ENCODE results near the gene PEAK3.

Gene PEAK3

DNA sequence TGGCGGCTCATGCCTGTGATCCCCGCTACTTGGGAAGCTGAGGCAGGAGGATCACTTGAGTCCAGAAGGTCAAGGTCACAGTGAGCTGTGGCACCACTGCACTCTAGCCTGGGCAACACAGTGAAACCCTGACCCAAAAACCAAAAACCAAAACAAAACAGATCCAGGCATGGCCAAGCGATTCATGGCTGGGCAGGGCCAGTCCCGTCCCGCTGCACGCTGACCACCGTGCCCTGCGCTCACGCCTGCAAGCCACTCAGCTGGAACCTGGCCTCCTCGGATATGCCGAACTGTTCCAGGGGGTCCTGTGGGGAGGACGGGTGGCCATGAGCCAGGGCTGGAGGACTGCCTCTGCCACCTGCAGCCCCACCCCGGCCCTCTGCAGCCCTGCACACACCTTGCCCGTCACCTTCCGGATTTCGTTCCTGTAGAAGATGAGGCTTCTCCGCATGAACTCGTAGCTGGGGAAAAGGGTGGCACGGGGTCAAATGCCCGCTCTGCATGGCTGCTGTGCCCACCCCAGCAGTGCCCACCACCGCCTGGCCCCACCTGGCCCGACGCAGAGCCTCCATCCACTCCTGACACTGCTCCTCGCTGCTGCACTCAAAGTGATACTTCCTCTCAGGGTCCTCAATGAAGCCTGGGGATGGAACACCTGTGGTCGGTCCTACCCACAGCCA is 48.2 kb downstream of the PEAK3 start:
- TF ChIP-seq SPI1 (IDR thresholded peaks at IDR 0.05; ENCODE audit: low read depth, low read length): no peak
- TF ChIP-seq PAX5 (IDR thresholded peaks at IDR 0.05; ENCODE audit: insufficient read depth, low read length, severe bottlenecking): no peak
- peak; percentile 7; the same call in 1 of the 2 replicates for TF ChIP-seq POLR2A (IDR thresholded peaks at IDR 0.05; ENCODE audit: low read depth, low read length)
- TF ChIP-seq POLR2AphosphoS5 (IDR thresholded peaks at IDR 0.05; ENCODE audit: low read depth, low read length): no peak
- TF ChIP-seq POU2F2 (IDR thresholded peaks at IDR 0.05; ENCODE audit: low read depth, low read length): no peak
- no peak for TF ChIP-seq TAF1 (IDR thresholded peaks at IDR 0.05; ENCODE audit: low read depth, low read length)
- peak; percentile 43 for FAIRE-seq
- no peak for DNase-seq (ENCODE audit: insufficient read length, low spot score)

DNA sequence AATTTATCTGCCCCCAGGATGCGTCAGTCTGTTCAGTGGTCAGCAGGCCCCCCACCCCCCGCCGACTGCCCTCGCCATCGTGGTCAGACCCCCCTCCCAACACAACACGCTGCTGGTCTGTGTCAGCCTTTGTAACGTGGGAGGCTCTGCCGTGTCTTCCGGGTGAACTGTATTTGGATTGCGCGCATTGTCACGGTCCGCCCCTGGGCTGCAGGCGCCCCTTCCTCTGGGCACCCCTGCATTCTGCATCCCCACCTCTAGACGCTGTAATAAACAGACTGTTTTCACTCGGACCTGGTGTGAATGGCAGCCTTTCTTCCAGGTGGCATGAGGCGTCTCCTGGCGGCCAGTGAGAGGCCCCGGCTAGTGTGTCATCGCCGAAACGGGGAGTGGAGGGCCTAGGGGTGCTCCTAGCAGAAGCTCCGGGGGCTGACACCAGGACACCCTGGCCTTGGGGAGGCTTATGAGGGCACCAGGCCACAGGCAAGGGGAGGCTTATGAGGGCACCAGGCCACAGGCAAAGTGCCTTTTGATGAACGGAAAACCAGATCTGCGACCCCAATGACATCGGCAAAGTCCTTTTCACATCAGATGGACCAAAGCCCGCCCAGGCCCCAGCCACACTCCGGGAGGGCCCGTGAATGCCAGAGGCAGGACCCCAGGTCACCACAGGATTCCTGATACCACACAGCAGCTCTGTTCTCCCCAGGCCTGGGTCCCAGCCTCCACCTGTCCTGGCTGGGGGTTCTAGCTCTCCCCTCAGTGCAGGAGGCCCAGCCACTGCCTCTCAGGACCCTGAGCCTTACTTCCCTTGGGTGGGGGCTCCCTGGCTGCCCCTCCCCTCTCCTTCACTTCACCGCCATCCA is 49.5 kb downstream of the PEAK3 start:
- no peak for TF ChIP-seq PAX5 (IDR thresholded peaks at IDR 0.05; ENCODE audit: insufficient read depth, low read length, severe bottlenecking)
- TF ChIP-seq SPI1 (IDR thresholded peaks at IDR 0.05; ENCODE audit: low read depth, low read length): no peak
- no peak for TF ChIP-seq POU2F2 (IDR thresholded peaks at IDR 0.05; ENCODE audit: low read depth, low read length)
- TF ChIP-seq TAF1 (IDR thresholded peaks at IDR 0.05; ENCODE audit: low read depth, low read length): no peak
- TF ChIP-seq POLR2AphosphoS5 (IDR thresholded peaks at IDR 0.05; ENCODE audit: low read depth, low read length): no peak
- no peak for TF ChIP-seq POLR2A (IDR thresholded peaks at IDR 0.05; ENCODE audit: low read depth, low read length)
- FAIRE-seq (no peak), DNase-seq (ENCODE audit: insufficient read length, low spot score) (no peak)

- FAIRE-seq: peak; percentile 28
- no peak for TF ChIP-seq PAX5 (IDR thresholded peaks at IDR 0.05; ENCODE audit: insufficient read depth, low read length, severe bottlenecking)
- peak; percentile 61 for TF ChIP-seq POLR2A (IDR thresholded peaks at IDR 0.05; ENCODE audit: low read depth, low read length)
- DNase-seq (ENCODE audit: insufficient read length, low spot score): no peak
These were observed 50.3 kb downstream of the PEAK3 start for GRCh38 chr19:2231621-2232221.

DNA sequence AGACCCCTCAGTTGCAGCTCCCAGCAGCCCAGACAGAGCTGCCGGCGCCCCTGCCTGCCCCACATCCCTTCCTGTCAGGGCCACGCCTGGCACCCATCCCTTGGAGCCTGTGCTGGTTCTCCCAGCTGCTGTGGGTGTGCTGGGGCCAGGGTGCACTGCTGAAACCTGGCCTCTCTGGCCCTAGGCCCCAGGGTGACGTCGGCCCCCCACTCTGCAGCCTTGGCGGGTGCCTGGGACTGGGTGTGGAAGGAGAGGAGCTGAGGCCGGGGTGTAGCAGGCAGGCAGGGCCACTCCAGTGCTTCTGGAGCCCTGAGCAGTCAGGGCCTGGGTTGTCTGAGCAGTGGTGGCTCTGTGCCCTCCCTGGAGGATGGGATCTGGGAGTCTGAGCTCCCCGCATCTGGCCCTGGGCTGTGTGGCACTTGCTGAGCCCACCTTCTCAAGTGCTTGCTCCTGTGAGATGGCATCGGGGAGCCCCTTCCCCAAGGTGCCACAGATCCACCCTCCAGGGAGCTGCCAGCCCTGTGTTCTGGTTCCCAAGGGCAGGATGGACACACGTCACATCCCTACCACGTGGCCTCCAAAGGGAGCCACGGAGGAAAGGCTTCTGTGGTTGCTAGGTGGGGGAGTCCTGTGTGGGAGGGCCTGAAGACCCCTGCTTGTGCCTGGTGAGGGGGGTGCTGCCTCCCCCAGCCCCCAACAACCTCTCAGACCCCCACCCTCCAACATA is 51.0 kb downstream of the PEAK3 start:
- TF ChIP-seq POU2F2 (IDR thresholded peaks at IDR 0.05; ENCODE audit: low read depth, low read length): no peak
- peak; percentile 18 for TF ChIP-seq POLR2AphosphoS5 (IDR thresholded peaks at IDR 0.05; ENCODE audit: low read depth, low read length)
- no peak for TF ChIP-seq SPI1 (IDR thresholded peaks at IDR 0.05; ENCODE audit: low read depth, low read length)
- FAIRE-seq: no peak
- no peak for DNase-seq (ENCODE audit: insufficient read length, low spot score)

GRCh38 chr19:2230033-2230531 is 51.9 kb downstream of the PEAK3 start:
- FAIRE-seq: no peak
- TF ChIP-seq POLR2AphosphoS5 (IDR thresholded peaks at IDR 0.05; ENCODE audit: low read depth, low read length) (no peak; the same call in 1 of the 2 replicates), TAF1 (IDR thresholded peaks at IDR 0.05; ENCODE audit: low read depth, low read length) (no peak), POLR2A (IDR thresholded peaks at IDR 0.05; ENCODE audit: low read depth, low read length) (no peak), PAX5 (IDR thresholded peaks at IDR 0.05; ENCODE audit: insufficient read depth, low read length, severe bottlenecking) (no peak), SPI1 (IDR thresholded peaks at IDR 0.05; ENCODE audit: low read depth, low read length) (no peak), POU2F2 (IDR thresholded peaks at IDR 0.05; ENCODE audit: low read depth, low read length) (no peak)
- DNase-seq (ENCODE audit: insufficient read length, low spot score): no peak

GRCh38 chr19:2229103-2230032 is 52.6 kb downstream of the PEAK3 start:
- FAIRE-seq: no peak
- no peak for DNase-seq (ENCODE audit: insufficient read length, low spot score)
- TF ChIP-seq POLR2A (IDR thresholded peaks at IDR 0.05; ENCODE audit: low read depth, low read length) (no peak), TAF1 (IDR thresholded peaks at IDR 0.05; ENCODE audit: low read depth, low read length) (no peak), SPI1 (IDR thresholded peaks at IDR 0.05; ENCODE audit: low read depth, low read length) (no peak), POLR2AphosphoS5 (IDR thresholded peaks at IDR 0.05; ENCODE audit: low read depth, low read length) (no peak; the same call in 1 of the 2 replicates), POU2F2 (IDR thresholded peaks at IDR 0.05; ENCODE audit: low read depth, low read length) (no peak), PAX5 (IDR thresholded peaks at IDR 0.05; ENCODE audit: insufficient read depth, low read length, severe bottlenecking) (no peak)

GRCh38 chr19:2228157-2229030 is 53.6 kb downstream of the PEAK3 start:
- no peak for FAIRE-seq

More at GRCh38 chr19:2228157-2229030, 53.6 kb downstream of the PEAK3 start:
- no peak for DNase-seq (ENCODE audit: insufficient read length, low spot score)
- TF ChIP-seq POLR2AphosphoS5 (IDR thresholded peaks at IDR 0.05; ENCODE audit: low read depth, low read length) (peak; percentile 36), TAF1 (IDR thresholded peaks at IDR 0.05; ENCODE audit: low read depth, low read length) (no peak)

All from GM12891 (cell line).